Measurements from ENCODE around the gene ELFN2. TPM values are rescaled to one million over a fixed set of nuclear protein-coding genes. Genes with fewer than 3 reads are reported as not detected.

ELFN2 gene
- total and polyA plus RNA-seq, 2 experiments from 2014 or later = 0.40 to 0.53 TPM

GRCh38 chr22:37431801-37432707 lies 4.8 kb upstream of the ELFN2 start:
- peaks cover 4% of the 10 kb centered on the region for H3K9me3 ChIP-seq (ENCODE audit: low read depth)
- no peaks in the 10 kb centered on the region for H4K20me1 ChIP-seq (ENCODE audit: insufficient read depth, poor library complexity, severe bottlenecking)
- DNase-seq (ENCODE audit: low spot score) = peak; percentile 75
- WGBS (ENCODE audit: low lambda C conversion rate, missing lambda C conversion rate) = 55% methylated on average over 14 of the region's 14 CpGs
- no peaks in the 10 kb centered on the region for H3K79me2 ChIP-seq
- H3K4me2 ChIP-seq = no peak overlapping the region
- no peak overlapping the region for H3K4me3 ChIP-seq
- TF ChIP-seq EZH2 (IDR thresholded peaks at IDR 0.05; ENCODE audit: borderline replicate concordance) (no peak), EZH2phosphoT487 (IDR thresholded peaks at IDR 0.05; ENCODE audit: low read depth, severe bottlenecking, unreplicated experiment) (no peak), CTCF (IDR thresholded peaks at IDR 0.05; ENCODE audit: poor library complexity) (no peak)
- peaks cover 13% of the 10 kb centered on the region for H3K27me3 ChIP-seq
- no peak overlapping the region for H2AFZ ChIP-seq
- no peaks in the 10 kb centered on the region for H3K36me3 ChIP-seq (replicated peaks; ENCODE audit: insufficient read depth, low read depth)
- H3K27ac ChIP-seq = peak overlapping the region; percentile 81
- H3K9me2 ChIP-seq (replicated peaks; ENCODE audit: insufficient read depth) = no peaks in the 10 kb centered on the region
- H3K4me1 ChIP-seq (ENCODE audit: insufficient read depth) = peaks cover 5% of the 10 kb centered on the region

GRCh38 chr22:37431366-37431765 lies 4.1 kb upstream of the ELFN2 start:
- Histone ChIP-seq H4K20me1 (ENCODE audit: insufficient read depth, poor library complexity, severe bottlenecking) (no peaks in the 10 kb centered on the region), H3K4me3 (no peak overlapping the region), H2AFZ (no peak overlapping the region), H3K9me2 (replicated peaks; ENCODE audit: insufficient read depth) (no peaks in the 10 kb centered on the region), H3K9me3 (ENCODE audit: low read depth) (peaks cover 4% of the 10 kb centered on the region), H3K36me3 (replicated peaks; ENCODE audit: insufficient read depth, low read depth) (no peaks in the 10 kb centered on the region), H3K27me3 (peaks cover 18% of the 10 kb centered on the region), H3K4me2 (no peak overlapping the region), H3K79me2 (no peaks in the 10 kb centered on the region), H3K4me1 (ENCODE audit: insufficient read depth) (peaks cover 12% of the 10 kb centered on the region), H3K27ac (peak overlapping the region; percentile 74)
- TF ChIP-seq EZH2phosphoT487 (IDR thresholded peaks at IDR 0.05; ENCODE audit: low read depth, severe bottlenecking, unreplicated experiment) (no peak), CTCF (IDR thresholded peaks at IDR 0.05; ENCODE audit: poor library complexity) (no peak), EZH2 (IDR thresholded peaks at IDR 0.05; ENCODE audit: borderline replicate concordance) (no peak)
- DNase-seq (ENCODE audit: low spot score) = no peak
- WGBS (ENCODE audit: low lambda C conversion rate, missing lambda C conversion rate) = 91% methylated on average over 9 of the region's 9 CpGs

GRCh38 chr22:37430941-37431340 lies 3.7 kb upstream of the ELFN2 start:
- WGBS (ENCODE audit: low lambda C conversion rate, missing lambda C conversion rate) = 90% methylated on average over 6 of the region's 6 CpGs
- no peak for TF ChIP-seq EZH2phosphoT487 (IDR thresholded peaks at IDR 0.05; ENCODE audit: low read depth, severe bottlenecking, unreplicated experiment)
- TF ChIP-seq CTCF (IDR thresholded peaks at IDR 0.05; ENCODE audit: poor library complexity) = no peak
- no peak for TF ChIP-seq EZH2 (IDR thresholded peaks at IDR 0.05; ENCODE audit: borderline replicate concordance)
- Histone ChIP-seq H3K4me1 (ENCODE audit: insufficient read depth) (peaks cover 16% of the 10 kb centered on the region), H3K36me3 (replicated peaks; ENCODE audit: insufficient read depth, low read depth) (no peaks in the 10 kb centered on the region), H3K27ac (no peak overlapping the region), H3K9me2 (replicated peaks; ENCODE audit: insufficient read depth) (no peaks in the 10 kb centered on the region), H2AFZ (no peak overlapping the region), H3K9me3 (ENCODE audit: low read depth) (peaks cover 4% of the 10 kb centered on the region), H3K4me2 (no peak overlapping the region), H3K27me3 (peaks cover 22% of the 10 kb centered on the region), H4K20me1 (ENCODE audit: insufficient read depth, poor library complexity, severe bottlenecking) (no peaks in the 10 kb centered on the region), H3K4me3 (no peak overlapping the region), H3K79me2 (no peaks in the 10 kb centered on the region)
- no peak for DNase-seq (ENCODE audit: low spot score)
